ENCODE data around the gene SIX5. TPM values are rescaled to one million over a fixed set of nuclear protein-coding genes. Genes with fewer than 3 reads are reported as not detected.

Gene SIX5
- total RNA-seq, 1 donor from 2014 or later = 23.5 TPM

DNA sequence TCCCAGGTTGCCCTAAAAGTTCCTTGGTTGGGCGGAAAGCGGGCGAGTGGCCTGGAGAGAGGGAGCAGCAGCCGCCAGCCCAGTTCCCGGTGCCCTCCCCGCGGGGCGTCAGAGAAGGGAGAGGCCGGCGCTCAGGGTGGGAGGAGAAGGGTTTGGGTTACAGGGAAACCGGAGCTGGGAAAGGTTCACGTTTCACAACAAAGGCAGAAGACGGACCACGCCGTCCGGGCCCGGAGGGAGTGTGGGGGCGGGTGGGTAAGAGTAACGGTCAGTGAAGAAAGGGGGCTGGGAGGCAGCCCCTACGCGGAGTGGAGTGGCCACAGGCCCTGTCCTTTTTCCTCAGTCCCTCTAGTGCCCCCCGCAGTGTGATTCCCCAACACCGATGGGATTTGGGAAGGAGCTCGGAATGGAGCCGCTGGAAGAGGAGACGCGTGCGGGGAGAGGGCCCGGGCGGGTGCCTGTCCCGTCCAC, 1.6 kb downstream of the SIX5 start:
- peaks cover 17% of the 10 kb centered on the region for H3K4me1 Mint-ChIP-seq (ENCODE audit: low read depth, unreplicated experiment)
- Histone ChIP-seq H3K4me2 (ENCODE audit: low read length) (peak overlapping the region; percentile 100), H3K79me2 (ENCODE audit: insufficient read depth, low read length) (peaks cover 12% of the 10 kb centered on the region), H3K9ac (ENCODE audit: low read length) (peak overlapping the region; percentile 96), H3K36me3 (ENCODE audit: insufficient read depth, low read length) (no peaks in the 10 kb centered on the region), H4K20me1 (ENCODE audit: insufficient read depth, low read length) (peaks cover 19% of the 10 kb centered on the region), H3K27ac (ENCODE audit: low read depth, low read length) (peak overlapping the region; percentile 95), H3K4me1 (ENCODE audit: insufficient read depth, low read length) (peaks cover 37% of the 10 kb centered on the region), H3K4me3 (ENCODE audit: insufficient read depth, low read depth, low read length) (peak overlapping the region; percentile 85), H3K27me3 (ENCODE audit: insufficient read depth, low read length) (no peaks in the 10 kb centered on the region), H3K9me3 (ENCODE audit: insufficient read depth, low read depth, low read length) (no peaks in the 10 kb centered on the region), H2AFZ (ENCODE audit: low read depth, low read length) (peak overlapping the region; percentile 43)
- TF ChIP-seq EZH2 (IDR thresholded peaks at IDR 0.05; ENCODE audit: insufficient read depth, low read length) = no peak
- TF ChIP-seq, protein P1, sequence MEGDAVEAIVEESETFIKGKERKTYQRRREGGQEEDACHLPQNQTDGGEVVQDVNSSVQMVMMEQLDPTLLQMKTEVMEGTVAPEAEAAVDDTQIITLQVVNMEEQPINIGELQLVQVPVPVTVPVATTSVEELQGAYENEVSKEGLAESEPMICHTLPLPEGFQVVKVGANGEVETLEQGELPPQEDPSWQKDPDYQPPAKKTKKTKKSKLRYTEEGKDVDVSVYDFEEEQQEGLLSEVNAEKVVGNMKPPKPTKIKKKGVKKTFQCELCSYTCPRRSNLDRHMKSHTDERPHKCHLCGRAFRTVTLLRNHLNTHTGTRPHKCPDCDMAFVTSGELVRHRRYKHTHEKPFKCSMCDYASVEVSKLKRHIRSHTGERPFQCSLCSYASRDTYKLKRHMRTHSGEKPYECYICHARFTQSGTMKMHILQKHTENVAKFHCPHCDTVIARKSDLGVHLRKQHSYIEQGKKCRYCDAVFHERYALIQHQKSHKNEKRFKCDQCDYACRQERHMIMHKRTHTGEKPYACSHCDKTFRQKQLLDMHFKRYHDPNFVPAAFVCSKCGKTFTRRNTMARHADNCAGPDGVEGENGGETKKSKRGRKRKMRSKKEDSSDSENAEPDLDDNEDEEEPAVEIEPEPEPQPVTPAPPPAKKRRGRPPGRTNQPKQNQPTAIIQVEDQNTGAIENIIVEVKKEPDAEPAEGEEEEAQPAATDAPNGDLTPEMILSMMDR (IDR thresholded peaks at IDR 0.05; ENCODE audit: insufficient read depth, low read depth, low read length) = no peak
- peak overlapping the region; percentile 80 for H3K27ac Mint-ChIP-seq (ENCODE audit: unreplicated experiment)
- no peaks in the 10 kb centered on the region for H3K27me3 Mint-ChIP-seq (ENCODE audit: low read depth, unreplicated experiment)
- FAIRE-seq (no peak), DNase-seq (ENCODE audit: low read depth) (peak; percentile 81)
- H3K9me3 Mint-ChIP-seq (ENCODE audit: unreplicated experiment) = no peaks in the 10 kb centered on the region
- peak overlapping the region; percentile 87 for H3K4me3 Mint-ChIP-seq (ENCODE audit: unreplicated experiment)
- H3K36me3 Mint-ChIP-seq (ENCODE audit: low read depth, unreplicated experiment) = peaks cover 3% of the 10 kb centered on the region

DNA sequence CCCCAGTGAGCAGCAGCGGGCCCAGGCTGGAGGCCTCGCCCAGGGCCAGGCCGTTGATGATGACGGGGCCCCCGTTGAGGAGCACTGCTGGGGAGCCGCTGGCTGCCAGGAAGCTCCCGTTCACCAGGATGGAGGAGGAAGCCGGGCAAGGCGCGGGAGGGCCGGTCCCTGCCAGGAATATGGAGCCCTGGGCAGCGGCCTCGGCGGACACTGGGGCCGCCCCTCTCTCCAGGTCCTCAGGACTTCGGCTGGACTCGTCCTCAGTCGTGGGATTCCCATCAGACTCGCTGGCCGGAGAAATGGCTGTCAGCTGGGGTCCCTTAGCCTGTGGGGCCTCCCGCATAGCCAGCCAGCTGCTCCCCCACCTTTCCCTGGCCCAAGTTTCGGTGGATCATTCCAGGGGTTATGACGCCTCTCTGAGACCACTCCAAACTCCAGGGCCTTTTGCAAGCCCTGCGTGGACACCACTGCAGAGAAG, 2.1 kb downstream of the SIX5 start:
- Histone ChIP-seq H3K9me3 (ENCODE audit: insufficient read depth, low read depth, low read length) (no peaks in the 10 kb centered on the region), H4K20me1 (ENCODE audit: insufficient read depth, low read length) (peaks cover 14% of the 10 kb centered on the region), H3K4me1 (ENCODE audit: insufficient read depth, low read length) (peaks cover 37% of the 10 kb centered on the region), H3K79me2 (ENCODE audit: insufficient read depth, low read length) (peaks cover 12% of the 10 kb centered on the region), H2AFZ (ENCODE audit: low read depth, low read length) (peak overlapping the region; percentile 43), H3K4me2 (ENCODE audit: low read length) (peak overlapping the region; percentile 100), H3K4me3 (ENCODE audit: insufficient read depth, low read depth, low read length) (peak overlapping the region; percentile 85), H3K36me3 (ENCODE audit: insufficient read depth, low read length) (no peaks in the 10 kb centered on the region), H3K9ac (ENCODE audit: low read length) (peak overlapping the region; percentile 96), H3K27me3 (ENCODE audit: insufficient read depth, low read length) (no peaks in the 10 kb centered on the region), H3K27ac (ENCODE audit: low read depth, low read length) (peak overlapping the region; percentile 95)
- H3K9me3 Mint-ChIP-seq (ENCODE audit: unreplicated experiment) = no peaks in the 10 kb centered on the region
- FAIRE-seq (no peak), DNase-seq (ENCODE audit: low read depth) (no peak)
- H3K4me3 Mint-ChIP-seq (ENCODE audit: unreplicated experiment) = peak overlapping the region; percentile 87
- peak overlapping the region; percentile 80 for H3K27ac Mint-ChIP-seq (ENCODE audit: unreplicated experiment)
- peaks cover 3% of the 10 kb centered on the region for H3K36me3 Mint-ChIP-seq (ENCODE audit: low read depth, unreplicated experiment)
- TF ChIP-seq, protein P1 (IDR thresholded peaks at IDR 0.05; ENCODE audit: insufficient read depth, low read depth, low read length) = no peak
- TF ChIP-seq EZH2 (IDR thresholded peaks at IDR 0.05; ENCODE audit: insufficient read depth, low read length) = no peak
- peaks cover 2% of the 10 kb centered on the region for H3K27me3 Mint-ChIP-seq (ENCODE audit: low read depth, unreplicated experiment)
- peaks cover 12% of the 10 kb centered on the region for H3K4me1 Mint-ChIP-seq (ENCODE audit: low read depth, unreplicated experiment)

DNA sequence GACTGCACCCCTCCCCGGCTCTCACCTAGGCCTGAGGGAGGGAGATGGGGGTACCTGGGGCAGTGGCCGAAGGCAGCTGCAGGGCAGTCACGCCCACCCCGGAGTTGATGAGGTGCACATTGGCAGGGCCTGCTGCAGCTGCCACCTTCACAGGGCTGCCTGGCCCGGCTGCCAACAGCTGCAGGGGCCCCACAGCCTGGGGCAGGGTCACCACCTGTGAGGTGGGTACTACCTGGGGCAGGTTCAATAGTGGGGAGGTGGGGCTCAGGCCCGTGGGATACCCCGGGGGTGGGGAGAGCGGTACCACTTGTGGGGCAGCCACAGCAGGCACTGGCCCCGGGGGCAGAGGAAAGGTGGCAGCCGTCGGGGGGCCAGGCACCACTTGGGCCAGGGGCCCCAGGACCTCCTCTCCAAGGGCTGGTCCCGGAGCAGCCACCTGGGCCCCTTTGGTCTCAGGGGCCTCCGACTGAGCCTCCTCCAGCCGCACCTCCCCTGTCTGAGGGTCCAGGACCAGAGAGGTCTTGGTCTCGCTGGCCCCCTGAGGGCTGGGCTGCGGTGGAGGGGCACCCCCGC, 2.7 kb downstream of the SIX5 start:
- peak overlapping the region; percentile 96 for H3K9ac ChIP-seq (ENCODE audit: low read length)
- H3K4me3 ChIP-seq (ENCODE audit: insufficient read depth, low read depth, low read length) = peak overlapping the region; percentile 85
- peaks cover 37% of the 10 kb centered on the region for H3K4me1 ChIP-seq (ENCODE audit: insufficient read depth, low read length)
- peaks cover 11% of the 10 kb centered on the region for H3K4me1 Mint-ChIP-seq (ENCODE audit: low read depth, unreplicated experiment)
- no peak for DNase-seq (ENCODE audit: low read depth)
- no peak for FAIRE-seq
- no peaks in the 10 kb centered on the region for H3K9me3 ChIP-seq (ENCODE audit: insufficient read depth, low read depth, low read length)
- H3K79me2 ChIP-seq (ENCODE audit: insufficient read depth, low read length) = peaks cover 12% of the 10 kb centered on the region
- H3K36me3 Mint-ChIP-seq (ENCODE audit: low read depth, unreplicated experiment) = peaks cover 3% of the 10 kb centered on the region
- peaks cover 9% of the 10 kb centered on the region for H4K20me1 ChIP-seq (ENCODE audit: insufficient read depth, low read length)
- peak overlapping the region; percentile 95 for H3K27ac ChIP-seq (ENCODE audit: low read depth, low read length)
- no peak overlapping the region for H3K27ac Mint-ChIP-seq (ENCODE audit: unreplicated experiment)
- H3K27me3 ChIP-seq (ENCODE audit: insufficient read depth, low read length) = no peaks in the 10 kb centered on the region
- peak overlapping the region; percentile 100 for H3K4me2 ChIP-seq (ENCODE audit: low read length)
- H3K36me3 ChIP-seq (ENCODE audit: insufficient read depth, low read length) = no peaks in the 10 kb centered on the region
- H3K9me3 Mint-ChIP-seq (ENCODE audit: unreplicated experiment) = no peaks in the 10 kb centered on the region
- H2AFZ ChIP-seq (ENCODE audit: low read depth, low read length) = no peak overlapping the region
- peaks cover 2% of the 10 kb centered on the region for H3K27me3 Mint-ChIP-seq (ENCODE audit: low read depth, unreplicated experiment)
- H3K4me3 Mint-ChIP-seq (ENCODE audit: unreplicated experiment) = no peak overlapping the region
- TF ChIP-seq, protein P1 (IDR thresholded peaks at IDR 0.05; ENCODE audit: insufficient read depth, low read depth, low read length) = no peak
- no peak for TF ChIP-seq EZH2 (IDR thresholded peaks at IDR 0.05; ENCODE audit: insufficient read depth, low read length)
